Stimulated activated CD8-positive, alpha-beta memory T cell treated with anti-CD3 and anti-CD28 coated beads, Interleukin-15, amount 100 ng/mL, for 4 hours (primary cell): Measurements from ENCODE around the gene GADL1.

Source experiments
- DNase-seq, 2 donors: peaks; one replicate each; pipeline ENCODE4 v3.0.0-alpha.2; 2020; ENCODE audit warnings: low read depth in 2 of 2

Gene GADL1

DNA sequence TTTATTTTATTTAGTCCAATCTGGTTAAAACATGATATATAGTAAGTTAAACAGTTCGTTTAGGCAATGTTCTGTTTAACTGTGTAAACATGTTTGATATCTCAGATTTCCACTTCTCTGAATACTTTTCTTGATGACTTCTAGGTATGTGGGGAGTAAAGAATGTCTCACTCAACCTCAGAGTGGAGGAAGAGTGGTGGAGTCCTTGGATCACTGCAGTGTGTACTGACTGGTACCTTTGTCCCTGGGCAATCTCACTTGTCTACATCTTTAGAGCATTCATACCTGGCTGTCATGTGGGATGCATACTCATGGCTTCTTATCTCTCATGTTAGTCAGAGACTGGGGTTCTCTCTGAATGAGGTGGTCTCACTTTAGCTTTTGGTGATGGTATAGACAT, 15.6 kb downstream of the GADL1 start:
- no peak for DNase-seq

DNA sequence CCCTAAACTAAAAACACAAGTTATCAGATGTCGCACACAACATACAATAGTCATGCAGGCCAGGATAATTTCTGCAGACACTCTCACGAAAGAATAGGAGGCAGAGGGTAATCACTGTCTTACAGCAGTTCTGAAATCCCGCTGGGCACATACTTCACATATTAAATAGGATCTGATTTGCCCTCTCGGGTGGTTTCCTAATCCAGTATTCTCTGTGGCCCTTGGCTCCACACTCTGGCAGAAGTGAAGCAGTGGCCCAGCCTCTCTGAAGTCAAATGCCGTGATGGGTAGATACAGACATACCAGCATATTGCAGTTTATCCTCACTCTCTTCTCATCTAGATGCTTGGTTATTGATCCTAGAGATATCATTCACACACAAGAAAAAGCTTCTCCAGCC, 19.0 kb downstream of the GADL1 start:
- no peak for DNase-seq

DNA sequence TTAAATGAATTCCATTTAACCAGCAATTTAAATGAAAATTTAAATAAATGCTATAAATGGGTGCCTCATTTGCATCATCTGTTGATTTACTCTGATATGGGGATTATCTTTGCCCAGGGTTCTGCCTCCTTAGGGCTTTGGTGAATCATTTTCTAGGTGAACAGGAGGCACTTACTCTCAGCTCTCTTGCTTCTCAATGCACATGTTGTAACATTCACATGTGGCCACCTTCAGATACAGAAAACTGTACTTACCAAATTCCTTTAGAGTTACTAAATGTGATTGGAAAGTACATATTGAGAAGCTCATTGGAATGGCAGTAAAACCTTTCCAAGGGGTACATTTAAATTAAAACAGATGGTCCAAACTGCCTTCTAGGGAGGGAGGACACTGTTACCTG, 20.8 kb downstream of the GADL1 start:
- no peak for DNase-seq

DNA sequence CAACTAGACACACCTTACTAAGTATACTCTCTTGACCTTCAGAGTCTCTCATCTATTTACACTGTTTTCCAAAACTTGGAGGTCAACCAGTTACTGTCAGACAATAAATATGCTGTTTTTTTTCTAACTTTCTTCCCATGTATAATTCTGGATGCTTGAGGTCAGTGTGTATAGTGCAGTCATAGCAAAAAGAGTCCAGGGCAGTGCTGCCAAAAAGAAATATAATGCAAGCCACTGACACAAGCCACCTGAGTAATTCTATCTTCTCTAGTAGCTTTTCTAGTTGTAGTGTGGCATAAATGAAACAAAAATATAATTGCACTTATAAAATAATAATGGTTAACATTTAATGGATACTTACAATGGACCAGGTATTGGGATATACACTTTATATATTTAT, 21.6 kb downstream of the GADL1 start:
- DNase-seq = no peak

DNA sequence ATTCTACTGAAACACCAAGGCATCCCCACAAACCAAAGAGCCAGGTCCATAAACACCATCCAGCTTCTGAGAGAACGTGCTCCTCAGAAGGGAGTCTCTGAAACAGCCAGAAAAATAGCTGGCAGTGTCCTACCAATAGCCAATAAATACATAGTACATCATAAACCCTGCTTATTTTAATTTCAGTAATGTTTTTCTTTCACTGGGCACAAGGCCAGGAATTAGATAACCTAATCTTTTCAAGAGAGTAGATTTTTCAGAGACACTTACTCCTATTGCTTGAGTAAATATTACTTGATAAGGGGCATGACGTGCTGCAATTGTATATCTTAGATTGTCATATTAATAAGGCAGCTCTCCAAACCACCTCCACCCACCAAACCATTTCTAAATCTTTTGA, 22.7 kb downstream of the GADL1 start:
- DNase-seq = no peak

DNA sequence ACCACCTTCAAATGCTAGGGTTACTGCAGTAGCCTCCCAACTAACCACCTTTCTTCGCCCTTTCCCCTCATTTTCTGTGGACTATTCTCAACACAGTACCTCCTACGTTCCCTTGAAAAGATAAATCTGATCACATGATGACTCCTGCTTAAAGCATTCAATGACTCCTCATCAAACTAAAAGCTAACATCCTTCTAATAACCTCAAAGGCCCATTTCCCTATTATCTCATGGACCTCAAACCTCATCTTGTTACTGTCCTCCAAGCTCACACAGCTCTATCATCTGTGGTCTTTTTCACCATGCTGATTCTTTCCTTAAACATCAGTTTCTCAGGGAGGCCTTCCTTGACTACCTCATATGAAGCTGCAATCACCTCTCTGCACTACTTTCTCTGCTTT, 29.6 kb downstream of the GADL1 start:
- no peak for DNase-seq

DNA sequence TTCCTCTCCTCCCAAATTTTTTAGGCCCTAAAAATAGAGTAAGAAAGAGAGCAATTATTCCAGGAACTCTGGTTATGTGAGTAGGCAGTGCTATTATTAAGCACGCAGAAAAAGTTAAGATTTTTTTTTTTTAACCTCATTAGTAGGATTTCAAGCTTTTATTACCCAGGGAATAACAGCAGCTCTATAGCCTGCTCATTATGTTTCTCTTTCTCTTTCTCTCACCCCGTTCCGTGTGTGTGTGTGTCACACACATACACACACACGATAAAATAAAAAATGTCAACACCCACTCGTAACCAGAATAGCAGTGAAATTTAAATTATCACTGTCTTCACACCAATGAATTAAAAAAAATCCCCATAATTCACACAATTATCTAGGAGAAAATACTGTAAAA, 30.3 kb downstream of the GADL1 start:
- no peak for DNase-seq

DNA sequence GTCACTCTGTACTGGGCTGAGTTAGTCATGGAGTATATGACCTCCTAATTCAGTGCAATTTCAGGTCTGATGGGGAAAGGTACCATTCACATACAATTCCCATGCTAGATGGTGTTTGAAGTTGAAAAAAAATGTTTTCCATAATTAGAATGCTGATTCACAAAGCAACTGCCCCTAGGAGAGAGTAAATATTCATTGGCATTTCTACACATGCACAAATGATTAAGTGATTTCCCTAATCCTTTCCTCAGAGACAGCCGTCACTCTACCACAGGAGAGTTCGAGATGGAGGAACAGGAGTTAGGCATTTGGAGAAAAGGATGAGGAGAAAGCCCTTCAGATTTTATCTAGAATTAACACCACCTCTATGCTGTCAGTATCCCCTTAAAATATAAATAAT, 32.5 kb downstream of the GADL1 start:
- no peak for DNase-seq

DNA sequence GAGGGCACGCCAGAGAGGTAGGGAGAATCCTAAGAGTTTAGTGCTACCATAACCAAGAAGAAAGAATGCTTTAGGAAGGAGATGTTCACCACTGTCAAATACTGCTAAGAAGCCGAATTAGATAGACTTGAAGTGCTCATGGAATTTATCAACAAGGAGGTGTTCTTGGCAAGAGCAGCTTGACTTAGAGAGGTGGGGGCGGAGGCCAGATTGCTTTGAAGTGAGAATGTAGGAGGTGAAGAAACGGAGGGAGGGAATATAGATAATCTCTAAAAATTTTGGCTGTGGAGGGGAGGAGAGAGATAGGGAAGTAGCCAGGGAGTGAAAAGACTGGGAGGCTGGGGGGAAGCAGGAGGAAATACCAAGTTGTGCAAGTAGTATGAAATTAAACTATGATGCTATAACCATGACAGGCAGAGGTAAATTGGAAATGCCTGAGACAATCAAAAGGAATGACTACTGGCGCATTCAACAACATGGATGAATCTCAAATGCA, 35.5 kb downstream of the GADL1 start:
- DNase-seq = no peak

DNA sequence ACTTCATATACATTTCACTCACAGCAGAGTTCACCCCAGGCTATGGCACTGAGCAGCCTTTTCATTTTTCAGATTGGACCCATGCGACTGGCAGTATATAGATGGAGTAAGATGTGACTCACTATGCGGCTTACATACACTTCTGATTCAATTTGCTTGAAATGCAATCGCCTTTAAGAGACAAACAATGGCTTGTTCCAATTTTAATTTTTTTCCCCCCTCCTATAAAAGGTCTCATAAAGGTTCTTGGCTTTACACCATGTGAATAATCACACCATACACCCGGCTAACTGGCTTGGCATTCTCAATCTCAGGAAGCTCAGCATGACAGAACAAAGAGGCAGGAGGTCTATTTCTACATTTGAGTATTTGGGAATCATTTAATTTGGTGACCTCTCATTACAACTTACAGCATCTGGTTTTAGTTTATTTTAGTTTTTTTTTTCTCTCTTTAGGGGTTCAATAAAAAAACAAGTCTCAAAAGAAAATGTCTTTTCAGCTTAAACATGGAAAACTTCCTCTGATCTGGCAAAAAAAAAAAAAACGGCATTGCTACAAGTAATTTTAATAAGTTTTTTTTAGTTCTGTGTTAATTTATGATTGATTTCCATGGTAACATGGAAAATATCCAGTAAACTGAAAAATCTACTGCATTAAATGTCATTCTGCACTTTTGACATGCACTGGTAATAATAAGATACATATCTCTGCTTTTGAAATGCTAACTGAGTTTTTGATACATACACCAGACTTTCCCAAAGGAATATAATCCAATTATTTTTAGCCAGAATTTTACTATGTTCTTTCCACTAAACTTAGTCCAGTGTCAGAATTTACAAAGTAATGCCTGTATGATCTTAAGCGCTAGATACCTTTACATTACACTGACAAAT, 38.8 kb downstream of the GADL1 start:
- DNase-seq = no peak

DNA sequence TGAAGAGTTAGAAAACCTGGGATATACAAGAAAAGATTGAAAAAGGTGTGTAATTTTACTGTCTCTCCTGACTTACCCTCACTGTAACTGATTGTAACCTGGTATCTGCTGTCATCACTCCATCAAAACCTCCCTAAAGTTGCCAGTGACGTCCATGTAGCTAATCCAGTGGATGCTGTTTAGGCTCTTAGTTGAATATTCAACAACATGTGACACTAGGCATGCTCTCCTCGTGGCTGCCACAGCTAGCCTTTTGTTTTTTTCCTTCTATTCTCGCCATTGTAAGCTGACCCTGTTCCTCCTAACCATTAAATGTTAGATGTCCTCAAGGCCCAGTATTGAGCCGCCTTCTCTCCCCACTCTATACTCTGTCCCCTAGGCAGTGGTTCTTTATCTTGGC, 41.6 kb downstream of the GADL1 start:
- DNase-seq = no peak

DNA sequence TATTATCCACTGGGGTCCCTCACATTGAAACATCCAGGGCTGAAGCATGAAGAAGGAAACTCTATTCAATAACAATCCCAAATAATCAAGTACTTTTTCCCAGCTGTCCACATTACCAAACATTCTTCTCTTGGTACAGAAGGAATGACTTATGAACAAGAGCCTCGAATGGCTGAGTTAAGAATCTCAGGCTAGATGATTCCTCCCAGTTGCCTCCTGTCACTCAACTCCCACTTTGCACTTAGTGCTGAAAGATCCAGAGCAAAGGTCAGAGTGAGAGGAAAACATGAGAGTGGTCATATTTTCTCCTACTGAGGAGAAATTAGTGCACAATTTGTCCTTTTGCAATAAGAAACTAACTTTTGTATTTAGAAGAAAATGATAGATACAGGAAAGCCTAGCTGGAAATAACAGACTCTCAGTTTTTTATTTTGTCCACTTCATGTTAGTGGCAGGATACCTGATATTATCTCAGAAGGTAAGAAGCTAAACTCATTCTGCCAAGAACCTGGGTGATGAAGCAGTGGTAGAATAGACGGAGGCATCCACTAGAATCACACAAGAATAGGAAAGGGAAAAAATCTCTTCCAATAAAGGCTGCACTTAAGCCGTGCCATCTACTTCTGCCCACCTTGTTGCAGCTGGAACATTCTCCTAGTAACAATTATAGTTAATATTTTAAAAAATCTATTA, 46.2 kb downstream of the GADL1 start:
- no peak for DNase-seq

DNA sequence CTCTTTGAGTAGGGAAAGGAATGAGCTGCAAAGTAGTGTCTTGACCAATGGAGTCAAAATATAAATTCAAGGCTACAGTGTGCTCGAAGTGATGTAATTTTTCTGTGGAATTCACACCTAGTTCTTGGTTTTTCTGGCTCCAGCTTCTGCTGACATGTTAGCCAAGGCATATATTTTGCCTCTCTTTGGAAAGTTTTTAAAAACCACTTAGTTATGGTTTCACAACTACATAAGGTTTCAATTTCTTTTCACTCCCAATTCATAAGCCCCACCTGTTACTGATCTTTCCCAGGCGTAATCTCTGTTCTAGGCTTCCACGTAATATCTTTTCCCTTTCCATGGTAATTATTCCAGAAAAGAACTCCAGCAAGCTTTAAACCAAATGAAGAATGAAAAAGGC, 46.9 kb downstream of the GADL1 start:
- DNase-seq = no peak

DNA sequence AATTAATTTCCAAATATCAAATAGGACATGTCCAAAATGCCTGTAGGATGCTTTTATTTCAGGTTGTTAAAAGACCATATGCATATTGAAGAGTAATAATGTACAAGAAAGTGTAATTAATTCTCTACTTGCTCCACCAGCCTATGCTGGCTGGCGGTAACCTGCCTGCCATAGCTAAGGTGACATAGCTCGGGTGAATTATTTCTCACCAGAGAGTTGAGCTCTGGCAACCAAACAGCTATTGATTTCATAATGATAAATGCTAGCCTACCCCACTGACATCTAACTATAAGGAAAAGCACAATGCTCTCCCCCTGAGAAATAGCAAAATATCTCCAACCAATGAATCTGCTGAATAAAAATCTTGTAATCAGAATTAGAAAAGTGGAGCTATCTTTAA, 48.9 kb downstream of the GADL1 start:
- DNase-seq = no peak

DNA sequence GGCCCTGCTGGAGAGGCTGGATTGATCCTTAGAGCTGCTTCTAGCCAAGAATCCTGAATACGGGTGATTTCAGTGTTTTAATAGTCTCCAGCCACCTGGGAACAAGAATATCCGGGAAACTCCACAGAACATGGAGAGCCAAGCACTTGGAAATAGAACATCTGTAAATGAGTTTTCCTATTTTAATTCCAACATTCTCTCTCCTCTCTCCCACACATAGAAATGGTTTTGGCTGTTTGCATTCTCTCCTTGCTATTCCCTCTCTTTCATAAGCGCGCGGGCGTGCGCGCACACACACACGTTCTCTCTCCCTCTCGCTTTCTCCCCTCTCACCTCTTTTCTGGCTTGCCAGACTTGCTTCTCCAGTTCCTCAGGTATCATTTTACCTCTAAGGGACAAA, 50.6 kb downstream of the GADL1 start:
- no peak for DNase-seq

DNA sequence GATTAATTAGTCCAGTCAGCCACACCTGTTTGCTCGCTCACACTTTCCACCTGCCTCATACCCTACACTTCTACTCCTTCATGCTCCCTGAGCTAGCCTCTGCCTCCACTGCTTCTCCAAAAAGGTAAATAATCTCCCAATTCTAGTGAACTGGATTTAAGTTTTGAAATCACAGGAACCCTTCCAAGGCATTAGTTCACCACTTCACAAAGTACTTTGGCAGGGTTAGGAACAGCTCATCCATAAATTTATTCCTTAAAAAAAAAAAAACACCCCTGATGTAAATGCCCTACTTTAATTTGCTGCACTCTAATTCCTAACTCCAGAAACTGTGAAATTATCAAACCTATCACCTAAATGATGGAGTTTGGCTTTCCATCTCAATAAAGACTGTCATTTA, 58.3 kb downstream of the GADL1 start:
- DNase-seq = no peak

DNA sequence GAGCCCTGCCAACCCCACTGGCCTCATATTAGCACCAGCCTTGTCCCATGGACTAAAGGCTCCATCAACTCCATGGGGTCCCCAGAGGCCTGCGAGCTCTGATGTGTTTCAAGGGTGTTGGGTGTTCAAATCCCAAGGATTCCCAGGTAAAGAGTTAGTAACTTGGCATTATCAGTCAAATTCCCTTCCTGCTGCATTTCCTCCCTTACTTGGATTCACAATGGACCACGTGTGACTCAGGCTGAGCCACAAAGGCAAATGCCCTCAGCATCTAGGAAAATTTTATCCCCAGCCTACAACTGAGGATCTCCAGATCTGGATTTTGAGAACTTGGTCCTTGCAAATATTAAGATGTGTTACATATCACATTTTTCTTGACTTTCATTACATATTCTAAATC, 58.8 kb downstream of the GADL1 start:
- no peak for DNase-seq

DNA sequence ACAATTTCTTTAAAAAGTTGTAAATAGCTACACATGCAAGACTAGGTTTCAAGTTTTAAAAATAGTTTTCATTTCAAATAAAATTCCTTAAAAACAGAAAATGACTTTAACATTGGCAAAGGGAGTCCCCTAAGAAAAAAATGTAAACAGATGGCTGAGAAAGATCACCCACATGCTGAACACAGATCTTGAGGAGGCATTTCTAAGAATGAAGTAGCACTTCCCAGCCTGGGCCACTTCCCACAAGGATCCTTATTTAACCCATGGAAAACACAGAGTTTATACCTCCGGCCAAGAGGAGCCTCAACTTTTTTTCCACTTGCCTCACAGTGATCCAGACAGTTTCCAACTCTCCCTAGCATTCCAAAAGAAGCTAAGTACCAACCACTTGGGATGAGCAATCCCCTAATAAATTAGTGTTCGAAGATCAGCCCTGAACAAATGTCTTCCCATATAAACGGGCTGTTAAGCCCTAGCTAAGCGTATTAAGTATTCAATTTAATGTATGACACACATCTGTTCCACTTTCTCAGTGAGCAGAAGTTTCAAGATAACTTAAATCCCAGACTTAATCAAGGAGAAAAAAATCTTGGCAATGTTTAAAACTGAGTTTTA, 61.4 kb downstream of the GADL1 start:
- DNase-seq = no peak

DNA sequence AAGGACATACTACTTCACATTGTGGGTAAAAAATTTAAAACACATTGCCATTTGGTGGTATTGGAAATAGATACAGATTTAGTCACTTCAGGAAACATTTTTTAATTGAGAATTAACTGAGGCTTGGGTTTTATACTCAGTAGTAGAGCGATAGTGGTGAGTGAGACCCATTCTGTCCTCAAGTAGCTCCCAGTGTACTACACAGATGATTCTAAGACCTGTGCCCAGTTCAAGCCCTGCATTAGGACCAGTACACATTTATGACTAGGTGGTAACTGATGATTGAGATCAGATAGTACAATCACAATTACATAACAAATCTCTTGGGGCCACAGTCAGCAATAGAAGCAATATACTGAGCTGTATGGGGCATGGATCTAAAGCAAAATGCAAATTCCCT, 67.4 kb downstream of the GADL1 start:
- DNase-seq = no peak

DNA sequence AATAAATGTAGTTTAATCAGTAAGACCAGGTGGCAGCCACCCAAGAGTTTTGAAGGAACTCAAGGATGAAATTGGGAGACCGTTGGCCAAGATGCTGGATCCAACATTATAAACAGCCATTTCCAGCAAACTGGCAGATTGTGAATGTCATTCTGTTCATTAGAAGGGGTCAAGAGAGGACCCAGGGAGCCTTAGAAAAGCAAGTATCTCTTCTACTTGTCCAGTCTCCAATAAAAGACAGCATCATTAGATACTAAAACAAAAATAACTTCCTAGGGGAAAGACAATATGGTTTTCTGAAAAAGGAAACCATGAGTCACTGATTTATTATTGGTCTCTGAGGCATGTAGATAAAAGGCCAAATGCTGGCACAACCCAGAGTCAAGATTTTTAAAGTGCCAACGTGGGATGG, 67.9 kb downstream of the GADL1 start:
- no peak for DNase-seq

DNA sequence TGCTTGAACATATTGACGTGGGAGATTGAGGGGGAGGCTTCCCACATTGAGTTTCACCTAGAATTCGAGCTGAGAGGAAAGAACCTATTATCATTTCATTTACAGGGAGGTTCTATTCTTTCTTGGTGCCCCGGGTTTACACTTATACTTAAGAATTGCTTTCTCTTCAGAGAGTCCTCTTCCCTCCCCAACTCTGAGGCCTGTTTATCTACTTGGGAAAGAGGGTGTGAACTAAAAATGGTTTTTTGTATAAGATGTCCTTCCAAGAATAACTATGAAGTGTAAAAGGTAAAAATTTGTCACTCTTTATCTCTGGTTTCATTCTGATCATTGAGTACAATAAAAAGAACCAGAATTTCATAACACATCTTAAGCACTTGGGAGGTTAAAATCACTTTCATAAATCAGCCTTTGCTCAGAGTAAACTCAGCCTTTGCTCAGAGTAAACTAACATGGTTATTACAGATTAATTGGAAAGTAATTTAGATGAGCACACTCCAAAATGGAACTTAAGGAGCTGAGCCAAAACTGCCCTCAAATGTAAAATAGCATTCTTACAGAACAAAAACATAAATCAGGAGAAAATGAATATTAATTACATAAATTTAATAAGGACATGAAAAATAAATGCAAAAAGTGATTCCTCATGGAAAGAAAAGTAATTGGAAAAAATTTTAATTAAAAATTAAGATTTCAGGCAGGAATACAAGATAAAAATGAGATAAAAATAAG, 75.2 kb downstream of the GADL1 start:
- DNase-seq = no peak

DNA sequence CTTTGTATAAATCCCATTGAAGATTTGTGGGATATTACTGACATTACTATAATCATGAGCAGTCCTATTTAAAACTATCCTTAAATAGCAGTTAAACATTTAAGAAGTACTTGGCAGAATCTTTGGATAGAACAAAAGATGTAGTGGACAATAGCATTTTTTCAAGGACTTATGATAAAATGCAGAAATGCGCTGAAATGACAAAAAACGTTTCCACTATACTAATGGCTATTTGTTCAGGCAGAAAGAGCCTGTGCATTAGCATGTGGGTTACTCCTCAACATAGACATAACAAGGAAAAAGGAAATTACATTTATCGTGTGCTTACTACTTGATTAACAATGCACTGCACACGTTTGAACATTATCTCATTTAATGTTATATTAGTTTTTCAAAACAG, 80.7 kb downstream of the GADL1 start:
- no peak for DNase-seq
